Right lobe of liver (tissue), 6 donors: ENCODE data around the gene PTCH1. TPM values are rescaled to one million over a fixed set of nuclear protein-coding genes. Genes with fewer than 3 reads are reported as not detected.
A peak's percentile ranks its signal among the peaks of the same experiment; 100 is the strongest.

Source experiments
- ATAC-seq, 4 donors: fragments of 200-7000 bp; cut with Tn5 transposase; one replicate each; pipeline ENCODE4 v1.9.1; 2020; ENCODE audit warnings: mild to moderate bottlenecking in 4 of 4, moderate library complexity in 4 of 4
- DNase-seq, 3 donors: peaks; one replicate each; pipeline ENCODE4 v3.0.0-alpha.2; 2020
- H3K27ac ChIP-seq, 3 donors: fragments of 200-600 bp; one replicate each; pipeline ENCODE4 v1.8.0; 2022
- H3K27me3 ChIP-seq, 2 donors: fragments of 200-600 bp; one replicate each; pipeline ENCODE4 v1.8.0; 2022
- H3K36me3 ChIP-seq, 4 donors: fragments of 200-600 bp; sonication (generic) in 1 of 4; one replicate each; pipeline versions ENCODE4 v1.5.1 to v1.8.0; 2017 to 2022; ENCODE audit warnings: control low read depth in 1 of 4
- H3K4me1 ChIP-seq, 4 donors: fragments of 200-600 bp; sonication (generic) in 1 of 4; one replicate each; pipeline versions ENCODE4 v1.5.1 to v1.8.0; 2017 to 2022; ENCODE audit warnings: control low read depth in 1 of 4
- H3K4me3 ChIP-seq, 3 donors: fragments of 200-600 bp; one replicate each; pipeline ENCODE4 v1.8.0; 2022
- H3K9me3 ChIP-seq, 4 donors: fragments of 200-600 bp; sonication (generic) in 1 of 4; one replicate each; pipeline versions ENCODE4 v1.5.1 to v1.8.0; 2017 to 2022; ENCODE audit warnings: control low read depth in 1 of 4
- POLR2A ChIP-seq: fragments of 450-650 bp; IDR thresholded peaks from one replicate; pipeline ENCODE4 v1.6.1; 2017; ENCODE audit warnings: antibody characterized with exemption, mild to moderate bottlenecking
- WGBS: methylation state at CpG from one replicate; pipeline ENCODE4 v1.1.6; 2018; ENCODE audit warnings: low coverage, low lambda C conversion rate; ENCODE audit not compliant: insufficient coverage; ENCODE audit errors: missing lambda C conversion rate; 5-methylcytosine and 5-hydroxymethylcytosine counted together
- intact Hi-C, 2 donors: fragments of 100-400 bp; cut with DNase I; formaldehyde crosslinking; loops; one replicate each; pipeline versions ENCODE4 v1.11.2 to v1.14.1; 2022
- total RNA-seq, 6 experiments: library from RNA; depleted of rRNA in 2 of 6; stranded (reverse); fragments of >200 nt in 2 of 6; fragmentation: NEBNext Ultra II Directional in 3 of 6; extraction: Animal tissue kit (Norgen Biotek cat#: 25700) in 3 of 6; gene quantifications; one replicate each; pipeline versions ENCODE4 v1.1.0 to v1.2.4, GENCODE V29; 2016 to 2023
- TF ChIP-seq, protein P1 (sequence below), 4 donors: fragments of 200-600 bp in 3 of 4; fragments of 450-650 bp in 1 of 4; IDR thresholded peaks; one replicate each; pipeline versions ENCODE4 v1.5.1 to v1.8.0; 2016 to 2022; ENCODE audit warnings: antibody characterized with exemption in 4 of 4, mild to moderate bottlenecking in 2 of 4
- donor health status: DM: no; HTN: yes; CAD: no.
- donor health status: DM: no; HTN: no; CAD: no.
- donor health status: DM: no; HTN: no; CAD: no.
- donor health status: DM: no; HTN: yes; CAD: no.
- donor health status: DM: no; HTN: yes; CAD: no.

The PTCH1 gene
- total RNA-seq, 6 experiments from 2014 or later = 2.0 to 8.3 (median 5.2) TPM

DNA sequence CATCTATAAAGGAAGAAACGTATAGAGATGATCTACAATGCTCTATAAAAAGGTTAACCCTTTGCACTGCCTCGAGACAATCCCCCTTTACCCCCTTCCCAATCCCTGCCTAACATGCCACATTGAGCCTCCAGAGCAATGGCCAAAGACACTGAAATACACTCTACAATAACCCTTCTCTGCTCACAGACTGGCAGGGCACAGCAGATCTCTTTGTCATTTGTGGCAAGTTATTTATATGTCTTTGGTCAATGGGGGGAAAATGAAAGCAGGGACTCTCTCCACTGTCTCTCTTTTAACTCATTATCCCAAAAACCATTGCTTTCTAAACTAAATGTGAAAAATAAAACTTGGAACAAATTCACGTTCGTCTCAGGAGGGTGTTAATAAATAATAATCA is 51.7 kb downstream of the PTCH1 start:
- no peak for ATAC-seq
- no peak for TF ChIP-seq POLR2A
- TF ChIP-seq, protein P1, sequence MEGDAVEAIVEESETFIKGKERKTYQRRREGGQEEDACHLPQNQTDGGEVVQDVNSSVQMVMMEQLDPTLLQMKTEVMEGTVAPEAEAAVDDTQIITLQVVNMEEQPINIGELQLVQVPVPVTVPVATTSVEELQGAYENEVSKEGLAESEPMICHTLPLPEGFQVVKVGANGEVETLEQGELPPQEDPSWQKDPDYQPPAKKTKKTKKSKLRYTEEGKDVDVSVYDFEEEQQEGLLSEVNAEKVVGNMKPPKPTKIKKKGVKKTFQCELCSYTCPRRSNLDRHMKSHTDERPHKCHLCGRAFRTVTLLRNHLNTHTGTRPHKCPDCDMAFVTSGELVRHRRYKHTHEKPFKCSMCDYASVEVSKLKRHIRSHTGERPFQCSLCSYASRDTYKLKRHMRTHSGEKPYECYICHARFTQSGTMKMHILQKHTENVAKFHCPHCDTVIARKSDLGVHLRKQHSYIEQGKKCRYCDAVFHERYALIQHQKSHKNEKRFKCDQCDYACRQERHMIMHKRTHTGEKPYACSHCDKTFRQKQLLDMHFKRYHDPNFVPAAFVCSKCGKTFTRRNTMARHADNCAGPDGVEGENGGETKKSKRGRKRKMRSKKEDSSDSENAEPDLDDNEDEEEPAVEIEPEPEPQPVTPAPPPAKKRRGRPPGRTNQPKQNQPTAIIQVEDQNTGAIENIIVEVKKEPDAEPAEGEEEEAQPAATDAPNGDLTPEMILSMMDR (IDR thresholded peaks at IDR 0.05) = no peak
- H3K27me3 ChIP-seq = no peaks in the 10 kb centered on the region

DNA sequence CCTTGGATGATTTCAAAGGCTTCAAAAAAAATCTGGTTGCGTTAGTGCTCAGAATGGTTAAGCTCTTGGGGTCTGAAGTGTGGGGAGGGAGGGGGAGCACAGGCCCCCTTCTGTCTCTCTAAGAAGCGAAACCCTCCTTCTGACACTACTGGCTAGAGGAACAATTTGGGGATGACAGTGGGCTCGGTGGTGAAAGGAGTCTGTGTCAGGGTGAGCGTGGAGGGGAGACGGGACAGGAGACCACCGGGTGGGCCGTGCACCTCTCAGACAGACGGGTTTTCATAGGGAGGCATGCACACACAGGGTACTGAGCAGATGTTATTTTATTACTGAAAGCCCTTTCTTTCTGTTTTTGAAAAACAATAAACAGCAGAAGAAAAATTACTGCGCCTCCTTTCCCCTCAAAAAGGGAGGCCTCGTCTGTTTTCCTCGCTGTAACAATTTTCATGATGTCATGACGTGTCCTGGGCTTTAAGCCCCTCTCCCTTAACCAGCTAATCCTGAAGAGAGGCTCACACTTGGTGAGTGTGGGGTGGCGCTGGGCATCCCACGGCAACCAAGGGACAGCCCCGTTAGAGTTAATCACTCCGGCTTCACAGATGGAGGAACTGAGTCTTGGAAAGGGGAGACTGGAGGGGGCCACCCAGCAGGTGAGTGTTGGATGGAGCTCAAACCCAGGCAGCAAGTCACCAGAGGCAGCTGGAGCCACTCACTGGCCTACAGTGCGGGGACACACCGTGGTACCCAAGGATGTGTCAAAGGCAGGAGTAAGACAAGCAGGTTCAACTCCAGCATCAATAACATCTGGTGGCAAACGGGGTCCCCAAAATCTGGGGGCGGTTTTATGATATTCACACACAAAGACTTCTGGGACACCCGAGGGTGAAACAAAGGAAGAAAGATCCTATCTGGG is 53.4 kb downstream of the PTCH1 start:
- no peak overlapping the region for H3K4me3 ChIP-seq
- ATAC-seq (no peak), DNase-seq (no peak)
- H3K9me3 ChIP-seq = no peaks in the 10 kb centered on the region
- intact Hi-C loops = no loop called here
- H3K27me3 ChIP-seq = no peaks in the 10 kb centered on the region
- peaks cover 0 to 15% (median 2%) of the 10 kb centered on the region in 4 donors for H3K36me3 ChIP-seq
- TF ChIP-seq POLR2A = no peak
- TF ChIP-seq, protein P1 (IDR thresholded peaks at IDR 0.05) = no peak
- 59% methylated on average over 13 of the region's 21 CpGs for whole genome bisulfite sequencing
- H3K4me1 ChIP-seq = no peaks in the 10 kb centered on the region
- H3K27ac ChIP-seq = no peak overlapping the region

More for the DNA sequence above, 51.7 kb downstream of the PTCH1 start:
- Histone ChIP-seq H3K4me3 (no peak overlapping the region), H3K36me3 (peaks cover 0 to 20% (median 2%) of the 10 kb centered on the region in 4 donors), H3K27ac (no peak overlapping the region), H3K9me3 (no peaks in the 10 kb centered on the region), H3K4me1 (peaks cover 0 to 5% (median 0%) of the 10 kb centered on the region in 4 donors)
- DNase-seq = no peak
- 68% methylated on average over 4 of the region's 4 CpGs for WGBS
- intact Hi-C loops = no loop called here

DNA sequence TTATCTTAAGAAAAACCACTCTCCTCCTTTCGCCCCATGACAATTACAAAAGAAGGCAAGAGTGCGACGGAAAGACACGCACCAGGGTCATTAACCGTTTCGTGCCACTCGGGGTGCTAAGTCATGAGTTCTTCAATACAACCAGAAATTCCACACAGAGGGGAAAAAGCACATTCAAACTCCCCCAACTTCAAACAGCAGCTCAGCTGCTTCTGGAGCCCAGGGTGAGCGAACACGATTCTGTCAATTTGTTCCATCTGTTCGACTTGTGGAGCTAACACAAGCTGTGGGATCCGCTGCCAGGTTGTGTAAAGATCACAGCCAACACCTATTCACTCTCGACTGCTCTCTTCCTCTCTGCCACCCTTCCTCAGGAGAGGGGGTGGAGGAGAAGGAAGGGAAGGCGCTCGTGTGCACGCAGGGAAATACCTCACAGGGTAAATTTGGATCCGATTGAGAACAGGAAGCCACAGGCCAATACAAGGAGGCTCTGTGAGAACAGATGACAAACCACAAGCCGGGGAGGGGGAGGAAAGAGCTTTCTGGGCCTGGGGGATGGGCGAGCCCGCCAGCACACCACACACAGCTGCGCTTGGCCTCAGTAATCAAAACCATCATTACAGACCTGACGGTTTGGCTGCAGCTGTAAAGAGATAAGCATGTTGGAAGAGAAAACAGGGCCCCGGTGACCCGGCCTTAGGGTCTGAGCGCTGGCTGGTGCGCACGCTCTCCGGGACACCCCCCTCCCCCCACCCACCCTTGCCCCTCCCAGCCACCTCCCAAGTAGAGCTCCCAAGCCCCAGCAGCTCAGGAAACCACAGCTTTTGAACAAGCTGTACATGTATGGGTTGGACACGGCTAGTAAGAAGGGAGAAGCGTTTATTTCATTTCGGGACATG is 54.3 kb downstream of the PTCH1 start:
- Histone ChIP-seq H3K9me3 (no peaks in the 10 kb centered on the region), H3K4me1 (no peaks in the 10 kb centered on the region), H3K36me3 (peaks cover 0 to 9% (median 5%) of the 10 kb centered on the region in 4 donors), H3K27ac (no peak overlapping the region), H3K27me3 (no peaks in the 10 kb centered on the region), H3K4me3 (no peak overlapping the region)
- no peak for TF ChIP-seq POLR2A
- TF ChIP-seq, protein P1 (IDR thresholded peaks at IDR 0.05) = no peak
- DNase-seq (peak in 1 of 3 donors; percentile 33), ATAC-seq (peak; percentile 74 to 85 (median 78))
- intact Hi-C loops = no loop called here
- WGBS = 40% methylated on average over 18 of the region's 30 CpGs

DNA sequence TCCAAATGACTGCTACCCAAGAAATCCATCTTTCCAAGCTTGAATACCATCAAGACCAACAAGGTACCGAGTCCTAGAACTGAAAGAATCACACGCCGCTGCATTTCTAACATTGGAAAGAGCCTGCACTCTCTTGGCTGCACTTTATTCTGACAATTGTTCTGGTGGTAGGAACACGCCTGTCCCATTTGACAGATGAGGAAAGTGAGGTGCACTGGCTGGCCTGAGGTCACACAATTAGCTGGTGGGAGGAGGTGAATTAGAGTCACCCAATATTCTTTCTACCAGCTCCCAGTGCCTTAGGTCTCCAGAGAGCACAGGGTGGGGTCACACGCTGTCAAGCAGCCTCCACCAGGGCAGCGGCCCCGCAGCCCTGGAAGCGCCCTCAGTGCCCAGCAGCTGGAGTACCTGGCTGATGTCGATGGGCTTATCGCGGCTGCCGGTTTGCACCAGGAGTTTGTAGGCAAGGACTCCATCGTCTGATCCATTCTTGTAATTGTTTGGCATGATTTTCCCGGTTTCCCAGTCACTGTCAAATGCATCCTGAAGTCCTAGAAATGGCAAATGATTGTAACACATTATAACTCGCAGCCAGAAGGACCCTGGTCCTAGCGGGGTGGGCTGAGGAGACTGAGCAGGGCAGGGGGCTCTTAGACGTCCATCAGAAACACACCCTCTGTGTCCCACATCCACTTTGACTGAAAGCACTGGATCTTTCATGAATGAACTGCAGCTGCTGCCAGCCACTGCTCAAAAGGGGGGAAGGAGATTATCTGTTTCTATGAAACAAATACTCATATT is 55.1 kb downstream of the PTCH1 start:
- no peak overlapping the region for H3K27ac ChIP-seq
- H3K36me3 ChIP-seq = peaks cover 0 to 9% (median 3%) of the 10 kb centered on the region in 4 donors
- no peak for DNase-seq

More for the DNA sequence above, 55.1 kb downstream of the PTCH1 start:
- intact Hi-C loops = no loop called here
- Histone ChIP-seq H3K27me3 (no peaks in the 10 kb centered on the region), H3K4me3 (no peak overlapping the region), H3K4me1 (no peaks in the 10 kb centered on the region), H3K9me3 (no peaks in the 10 kb centered on the region)
- 82% methylated on average over 7 of the region's 17 CpGs for WGBS
- ATAC-seq = no peak
- TF ChIP-seq POLR2A = no peak
- TF ChIP-seq, protein P1 (IDR thresholded peaks at IDR 0.05) = no peak
